Measurements from ENCODE around the gene CYB561. TPM values are rescaled to one million over a fixed set of nuclear protein-coding genes. Genes with fewer than 3 reads are reported as not detected.

The CYB561 gene, protein sequence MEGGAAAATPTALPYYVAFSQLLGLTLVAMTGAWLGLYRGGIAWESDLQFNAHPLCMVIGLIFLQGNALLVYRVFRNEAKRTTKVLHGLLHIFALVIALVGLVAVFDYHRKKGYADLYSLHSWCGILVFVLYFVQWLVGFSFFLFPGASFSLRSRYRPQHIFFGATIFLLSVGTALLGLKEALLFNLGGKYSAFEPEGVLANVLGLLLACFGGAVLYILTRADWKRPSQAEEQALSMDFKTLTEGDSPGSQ
- 4.2 TPM for total RNA-seq

- Histone ChIP-seq H3K36me3 (ENCODE audit: control insufficient read depth in 3 of 3, insufficient read depth in 3 of 3, low read length in 3 of 3) (no peaks in the 10 kb centered on the region), H3K9ac (ENCODE audit: low read depth in 1 of 3, low read length in 3 of 3) (peak within 1 kb of the TSS; percentile 64 to 72 (median 65)), H3K9me3 (ENCODE audit: control insufficient read depth in 3 of 3, low read length in 3 of 3) (no peaks in the 10 kb centered on the region), H3K4me3 (ENCODE audit: low read length in 3 of 3) (peak within 1 kb of the TSS; percentile 59 to 72 (median 68)), H3K27ac (ENCODE audit: low read depth, low read length) (peak within 1 kb of the TSS; percentile 83), H3K27me3 (ENCODE audit: control insufficient read depth in 3 of 3, insufficient read depth in 3 of 3, low read length in 3 of 3) (peaks cover 0 to 10% (median 3%) of the 10 kb centered on the region in 3 donors), H3K4me1 (ENCODE audit: control insufficient read depth in 3 of 3, insufficient read depth in 3 of 3, low read length in 3 of 3) (peaks cover 23 to 28% (median 26%) of the 10 kb centered on the region in 3 donors)
Measured at GRCh38 chr17:63445954-63446752, at the start of gene CYB561. CYB561 (minus strand) TSS chr17:63446306; CDS start chr17:63437547, 8,759 bp downstream.

GRCh38 chr17:63495491-63495890, 49.4 kb upstream of the CYB561 start:
- Histone ChIP-seq H3K27me3 (ENCODE audit: control insufficient read depth in 3 of 3, insufficient read depth in 3 of 3, low read length in 3 of 3) (peaks cover under 1 to 8% (median 5%) of the 10 kb centered on the region in 3 donors), H3K9ac (ENCODE audit: low read depth in 1 of 3, low read length in 3 of 3) (no peak overlapping the region), H3K36me3 (ENCODE audit: control insufficient read depth in 3 of 3, insufficient read depth in 3 of 3, low read length in 3 of 3) (peaks cover 0 to 17% (median 0%) of the 10 kb centered on the region in 3 donors), H3K9me3 (ENCODE audit: control insufficient read depth in 3 of 3, low read length in 3 of 3) (no peaks in the 10 kb centered on the region), H3K4me3 (ENCODE audit: low read length in 3 of 3) (no peak overlapping the region), H3K4me1 (ENCODE audit: control insufficient read depth in 3 of 3, insufficient read depth in 3 of 3, low read length in 3 of 3) (no peaks in the 10 kb centered on the region), H3K27ac (ENCODE audit: low read depth, low read length) (no peak overlapping the region)

DNA sequence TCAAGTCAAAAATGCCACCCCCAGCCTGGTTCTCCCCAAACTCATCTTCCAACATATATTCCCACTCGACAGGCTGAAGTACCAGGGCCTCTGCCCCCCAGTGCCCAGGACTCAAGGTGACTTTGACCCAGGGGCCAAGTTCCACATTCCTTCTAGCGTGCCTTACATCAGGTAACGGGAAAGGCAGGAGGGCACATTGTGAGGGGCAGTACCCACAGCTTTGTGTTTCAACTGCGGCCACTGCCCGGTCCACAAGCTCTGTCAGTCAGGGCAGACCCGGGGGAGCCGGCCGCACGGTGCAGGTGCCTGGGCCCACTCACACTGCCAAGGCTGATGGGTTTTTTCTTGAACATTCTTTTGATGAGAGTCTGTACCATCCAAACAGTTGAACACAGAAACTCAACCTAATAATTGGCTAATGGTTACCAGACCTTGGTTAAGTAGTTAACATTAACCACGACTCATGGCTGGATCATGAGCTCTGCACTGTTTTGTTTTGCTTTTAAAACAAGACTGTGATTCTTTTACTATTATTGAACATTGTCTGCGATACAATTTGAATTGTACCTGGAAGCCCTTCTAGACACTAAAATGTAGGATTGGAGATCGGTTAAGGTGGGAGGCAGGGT, 48.3 kb upstream of the CYB561 start:
- peaks cover 0 to 7% (median 6%) of the 10 kb centered on the region in 3 donors for H3K27me3 ChIP-seq (ENCODE audit: control insufficient read depth in 3 of 3, insufficient read depth in 3 of 3, low read length in 3 of 3)
- no peak overlapping the region for H3K9ac ChIP-seq (ENCODE audit: low read depth in 1 of 3, low read length in 3 of 3)
- H3K27ac ChIP-seq (ENCODE audit: low read depth, low read length) = no peak overlapping the region
- no peaks in the 10 kb centered on the region for H3K9me3 ChIP-seq (ENCODE audit: control insufficient read depth in 3 of 3, low read length in 3 of 3)
- no peak overlapping the region for H3K4me3 ChIP-seq (ENCODE audit: low read length in 3 of 3)
- H3K36me3 ChIP-seq (ENCODE audit: control insufficient read depth in 3 of 3, insufficient read depth in 3 of 3, low read length in 3 of 3) = peaks cover 0 to 21% (median 2%) of the 10 kb centered on the region in 3 donors
- H3K4me1 ChIP-seq (ENCODE audit: control insufficient read depth in 3 of 3, insufficient read depth in 3 of 3, low read length in 3 of 3) = no peaks in the 10 kb centered on the region

GRCh38 chr17:63493411-63493810, 47.3 kb upstream of the CYB561 start:
- peaks cover 0 to 11% (median 6%) of the 10 kb centered on the region in 3 donors for H3K27me3 ChIP-seq (ENCODE audit: control insufficient read depth in 3 of 3, insufficient read depth in 3 of 3, low read length in 3 of 3)
- no peak overlapping the region for H3K4me3 ChIP-seq (ENCODE audit: low read length in 3 of 3)
- no peaks in the 10 kb centered on the region for H3K4me1 ChIP-seq (ENCODE audit: control insufficient read depth in 3 of 3, insufficient read depth in 3 of 3, low read length in 3 of 3)
- no peak overlapping the region for H3K9ac ChIP-seq (ENCODE audit: low read depth in 1 of 3, low read length in 3 of 3)
- peaks cover 0 to 23% (median 5%) of the 10 kb centered on the region in 3 donors for H3K36me3 ChIP-seq (ENCODE audit: control insufficient read depth in 3 of 3, insufficient read depth in 3 of 3, low read length in 3 of 3)
- no peak overlapping the region for H3K27ac ChIP-seq (ENCODE audit: low read depth, low read length)
- no peaks in the 10 kb centered on the region for H3K9me3 ChIP-seq (ENCODE audit: control insufficient read depth in 3 of 3, low read length in 3 of 3)

- Histone ChIP-seq H3K27me3 (ENCODE audit: control insufficient read depth in 3 of 3, insufficient read depth in 3 of 3, low read length in 3 of 3) (peaks cover 0 to 11% (median 6%) of the 10 kb centered on the region in 3 donors), H3K27ac (ENCODE audit: low read depth, low read length) (no peak overlapping the region), H3K4me1 (ENCODE audit: control insufficient read depth in 3 of 3, insufficient read depth in 3 of 3, low read length in 3 of 3) (no peaks in the 10 kb centered on the region), H3K4me3 (ENCODE audit: low read length in 3 of 3) (no peak overlapping the region), H3K9ac (ENCODE audit: low read depth in 1 of 3, low read length in 3 of 3) (no peak overlapping the region), H3K9me3 (ENCODE audit: control insufficient read depth in 3 of 3, low read length in 3 of 3) (no peaks in the 10 kb centered on the region), H3K36me3 (ENCODE audit: control insufficient read depth in 3 of 3, insufficient read depth in 3 of 3, low read length in 3 of 3) (peaks cover 0 to 23% (median 5%) of the 10 kb centered on the region in 3 donors)
Measured at GRCh38 chr17:63492940-63493339, 46.8 kb upstream of the CYB561 start.

GRCh38 chr17:63491977-63492618, 46.0 kb upstream of the CYB561 start:
- Histone ChIP-seq H3K27me3 (ENCODE audit: control insufficient read depth in 3 of 3, insufficient read depth in 3 of 3, low read length in 3 of 3) (peaks cover 0 to 11% (median 6%) of the 10 kb centered on the region in 3 donors), H3K4me3 (ENCODE audit: low read length in 3 of 3) (no peak overlapping the region), H3K36me3 (ENCODE audit: control insufficient read depth in 3 of 3, insufficient read depth in 3 of 3, low read length in 3 of 3) (peaks cover 0 to 23% (median 5%) of the 10 kb centered on the region in 3 donors), H3K4me1 (ENCODE audit: control insufficient read depth in 3 of 3, insufficient read depth in 3 of 3, low read length in 3 of 3) (no peaks in the 10 kb centered on the region), H3K9ac (ENCODE audit: low read depth in 1 of 3, low read length in 3 of 3) (no peak overlapping the region), H3K27ac (ENCODE audit: low read depth, low read length) (no peak overlapping the region), H3K9me3 (ENCODE audit: control insufficient read depth in 3 of 3, low read length in 3 of 3) (no peaks in the 10 kb centered on the region)

- Histone ChIP-seq H3K27ac (ENCODE audit: low read depth, low read length) (no peak overlapping the region), H3K27me3 (ENCODE audit: control insufficient read depth in 3 of 3, insufficient read depth in 3 of 3, low read length in 3 of 3) (peaks cover 0 to 11% (median 6%) of the 10 kb centered on the region in 3 donors), H3K36me3 (ENCODE audit: control insufficient read depth in 3 of 3, insufficient read depth in 3 of 3, low read length in 3 of 3) (peaks cover 0 to 22% (median 5%) of the 10 kb centered on the region in 3 donors), H3K4me1 (ENCODE audit: control insufficient read depth in 3 of 3, insufficient read depth in 3 of 3, low read length in 3 of 3) (no peaks in the 10 kb centered on the region), H3K9me3 (ENCODE audit: control insufficient read depth in 3 of 3, low read length in 3 of 3) (no peaks in the 10 kb centered on the region), H3K9ac (ENCODE audit: low read depth in 1 of 3, low read length in 3 of 3) (no peak overlapping the region), H3K4me3 (ENCODE audit: low read length in 3 of 3) (no peak overlapping the region)
Measured at GRCh38 chr17:63491413-63491812, 45.3 kb upstream of the CYB561 start.

DNA sequence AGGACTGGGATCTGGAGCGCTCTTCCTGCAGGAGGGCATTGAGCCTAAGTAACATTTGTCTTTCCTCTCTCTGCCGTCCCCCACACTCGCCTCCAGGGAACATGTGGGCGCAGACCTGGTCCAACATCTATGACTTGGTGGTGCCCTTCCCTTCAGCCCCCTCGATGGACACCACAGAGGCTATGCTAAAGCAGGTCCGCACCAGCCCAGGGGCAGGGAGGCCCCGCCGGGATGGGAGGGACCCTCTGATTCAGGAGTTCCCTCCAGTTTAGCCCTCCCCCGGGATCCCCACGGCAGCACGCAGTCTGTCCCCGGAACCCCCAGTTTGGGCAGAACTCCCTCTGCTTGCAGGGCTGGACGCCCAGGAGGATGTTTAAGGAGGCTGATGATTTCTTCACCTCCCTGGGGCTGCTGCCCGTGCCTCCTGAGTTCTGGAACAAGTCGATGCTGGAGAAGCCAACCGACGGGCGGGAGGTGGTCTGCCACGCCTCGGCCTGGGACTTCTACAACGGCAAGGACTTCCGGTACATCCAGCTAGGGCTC, 44.8 kb upstream of the CYB561 start:
- Histone ChIP-seq H3K4me1 (ENCODE audit: control insufficient read depth in 3 of 3, insufficient read depth in 3 of 3, low read length in 3 of 3) (no peaks in the 10 kb centered on the region), H3K4me3 (ENCODE audit: low read length in 3 of 3) (no peak overlapping the region), H3K9ac (ENCODE audit: low read depth in 1 of 3, low read length in 3 of 3) (no peak overlapping the region), H3K27ac (ENCODE audit: low read depth, low read length) (no peak overlapping the region), H3K36me3 (ENCODE audit: control insufficient read depth in 3 of 3, insufficient read depth in 3 of 3, low read length in 3 of 3) (peaks cover 0 to 20% (median 5%) of the 10 kb centered on the region in 3 donors), H3K27me3 (ENCODE audit: control insufficient read depth in 3 of 3, insufficient read depth in 3 of 3, low read length in 3 of 3) (peaks cover 0 to 11% (median 6%) of the 10 kb centered on the region in 3 donors), H3K9me3 (ENCODE audit: control insufficient read depth in 3 of 3, low read length in 3 of 3) (no peaks in the 10 kb centered on the region)

- peaks cover 0 to 20% (median 5%) of the 10 kb centered on the region in 3 donors for H3K36me3 ChIP-seq (ENCODE audit: control insufficient read depth in 3 of 3, insufficient read depth in 3 of 3, low read length in 3 of 3)
- peaks cover 0 to 11% (median 6%) of the 10 kb centered on the region in 3 donors for H3K27me3 ChIP-seq (ENCODE audit: control insufficient read depth in 3 of 3, insufficient read depth in 3 of 3, low read length in 3 of 3)
- no peaks in the 10 kb centered on the region for H3K9me3 ChIP-seq (ENCODE audit: control insufficient read depth in 3 of 3, low read length in 3 of 3)
- H3K27ac ChIP-seq (ENCODE audit: low read depth, low read length) = no peak overlapping the region
- no peak overlapping the region for H3K4me3 ChIP-seq (ENCODE audit: low read length in 3 of 3)
- no peak overlapping the region for H3K9ac ChIP-seq (ENCODE audit: low read depth in 1 of 3, low read length in 3 of 3)
- H3K4me1 ChIP-seq (ENCODE audit: control insufficient read depth in 3 of 3, insufficient read depth in 3 of 3, low read length in 3 of 3) = no peaks in the 10 kb centered on the region
Measured at GRCh38 chr17:63490329-63490728, 44.2 kb upstream of the CYB561 start.

Data from skeletal muscle tissue (tissue), 4 donors.